Measurements from ENCODE around the gene RNF222.
A peak's percentile ranks its signal among the peaks of the same experiment; 100 is the strongest.
"Not testable (repeated sequence)": the region's sequence is repeated elsewhere in the genome, so short reads cannot be mapped to it uniquely, and the experiment has no call there.

The RNF222 gene

DNA sequence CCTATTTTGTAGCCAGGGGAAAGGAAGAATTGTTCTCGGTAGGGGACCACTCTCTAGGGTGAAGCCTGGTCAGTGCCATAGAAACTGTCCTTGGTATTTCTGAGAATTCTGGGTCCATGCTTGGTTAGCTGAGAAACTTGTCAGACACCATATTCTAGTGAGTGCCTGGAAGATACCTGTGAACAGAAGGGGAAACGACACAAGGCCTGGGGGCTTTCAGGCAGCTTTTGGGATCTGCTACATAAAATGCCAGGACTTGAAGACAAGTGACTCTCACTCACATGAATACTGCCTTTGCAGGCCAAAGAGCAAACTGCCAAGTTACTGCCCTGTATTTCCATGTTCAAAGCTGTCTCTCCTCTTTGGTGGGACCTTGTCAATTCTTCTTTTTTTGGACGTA lies 39.7 kb downstream of the RNF222 start:
- TF ChIP-seq EZH2 (IDR thresholded peaks at IDR 0.05): no peak
- TF ChIP-seq POLR2AphosphoS5 (IDR thresholded peaks at IDR 0.05; ENCODE audit: borderline replicate concordance, low read depth, low read length): no peak
- no peak for TF ChIP-seq FOXP2 (optimal IDR thresholded peaks at IDR 0.05; ENCODE audit: control extremely low read depth, extremely low read length, insufficient read depth)
- Histone ChIP-seq H3K27ac (no peak overlapping the region), H3K9me3 (ENCODE audit: low read depth, low read length) (no peaks in the 10 kb centered on the region)

DNA sequence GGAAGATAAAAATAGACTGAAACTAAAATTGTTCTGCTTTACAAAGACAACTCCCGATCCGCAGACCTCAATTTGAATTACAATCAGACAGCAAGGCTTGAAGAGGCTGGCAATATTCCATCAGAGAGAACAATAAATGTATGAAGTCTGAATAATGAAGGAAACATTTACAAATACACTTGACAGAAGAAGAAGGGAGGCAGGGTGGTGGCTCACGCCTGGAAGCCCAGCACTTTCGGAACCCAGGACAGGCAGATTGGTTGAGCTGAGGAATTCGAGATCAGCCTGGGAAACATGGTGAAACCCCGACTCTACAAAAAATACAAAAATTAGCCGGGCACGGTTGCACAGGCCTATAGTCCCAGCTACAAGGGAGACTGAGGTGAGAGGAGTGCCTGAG lies 43.4 kb downstream of the RNF222 start:
- no peak overlapping the region for H3K4me3 ChIP-seq
- DNase-seq (ENCODE audit: low read depth, low spot score): no peak
- no peak for TF ChIP-seq FOXP2 (optimal IDR thresholded peaks at IDR 0.05; ENCODE audit: control extremely low read depth, extremely low read length, insufficient read depth)
- no peaks in the 10 kb centered on the region for H3K36me3 ChIP-seq (ENCODE audit: insufficient read depth, low read length)
- H3K9me3 ChIP-seq (ENCODE audit: low read depth, low read length): no peaks in the 10 kb centered on the region
- H3K9ac ChIP-seq (ENCODE audit: insufficient read length): peak overlapping the region; percentile 26
- H3K27ac ChIP-seq: no peak overlapping the region

More for the DNA sequence above, 39.7 kb downstream of the RNF222 start:
- no peak for DNase-seq (ENCODE audit: low read depth, low spot score)
- Histone ChIP-seq H3K9ac (ENCODE audit: insufficient read length) (no peak overlapping the region), H3K36me3 (ENCODE audit: insufficient read depth, low read length) (no peaks in the 10 kb centered on the region), H3K4me3 (no peak overlapping the region)

DNA sequence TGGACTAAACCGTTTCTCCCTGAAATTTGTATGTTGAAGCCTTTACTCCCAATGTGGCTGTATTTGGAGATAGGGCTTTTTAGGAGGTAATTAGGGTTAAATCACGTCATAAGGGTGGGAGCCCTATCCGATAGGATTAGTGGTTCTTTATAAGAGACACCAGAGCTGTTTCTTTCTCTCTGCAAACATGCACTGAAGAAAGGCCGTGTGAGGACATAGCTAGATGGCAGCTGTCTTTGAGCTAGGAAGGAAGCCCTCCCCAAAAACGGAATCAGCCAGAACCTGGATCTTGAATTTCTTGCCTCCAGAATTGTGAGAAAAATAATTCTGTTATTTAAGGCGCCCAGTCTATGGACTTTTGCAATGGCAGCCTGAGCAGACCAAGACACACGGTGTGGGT lies 43.9 kb downstream of the RNF222 start:
- no peaks in the 10 kb centered on the region for H3K36me3 ChIP-seq (ENCODE audit: insufficient read depth, low read length)
- no peak for DNase-seq (ENCODE audit: low read depth, low spot score)
- no peak overlapping the region for H3K4me3 ChIP-seq
- peak overlapping the region; percentile 26 for H3K9ac ChIP-seq (ENCODE audit: insufficient read length)
- no peaks in the 10 kb centered on the region for H3K9me3 ChIP-seq (ENCODE audit: low read depth, low read length)
- TF ChIP-seq POLR2AphosphoS5 (IDR thresholded peaks at IDR 0.05; ENCODE audit: borderline replicate concordance, low read depth, low read length) (no peak), EZH2 (IDR thresholded peaks at IDR 0.05) (no peak), FOXP2 (optimal IDR thresholded peaks at IDR 0.05; ENCODE audit: control extremely low read depth, extremely low read length, insufficient read depth) (no peak)
- H3K27ac ChIP-seq: no peak overlapping the region

DNA sequence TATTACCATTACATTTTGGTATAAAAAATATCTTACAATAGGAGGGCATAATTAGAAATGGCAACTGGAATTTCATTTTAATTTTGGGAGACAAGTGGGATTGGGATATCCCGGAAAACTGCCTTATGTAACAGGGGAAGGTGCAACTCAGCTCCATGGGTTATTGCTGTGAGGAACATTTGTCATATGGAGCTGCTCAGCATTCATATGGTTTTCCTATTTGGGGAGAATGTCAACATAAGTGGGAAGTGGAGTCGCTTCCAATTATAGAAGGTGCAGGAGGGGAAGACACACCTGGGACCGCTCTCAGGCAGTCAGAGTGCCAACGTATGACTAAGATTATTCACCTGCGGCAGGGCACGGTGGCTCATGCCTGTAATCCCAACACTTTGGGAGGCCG lies 47.3 kb downstream of the RNF222 start:
- Histone ChIP-seq H3K9me3 (ENCODE audit: low read depth, low read length) (no peaks in the 10 kb centered on the region), H3K9ac (ENCODE audit: insufficient read length) (no peak overlapping the region), H3K27ac (no peak overlapping the region), H3K36me3 (ENCODE audit: insufficient read depth, low read length) (no peaks in the 10 kb centered on the region), H3K4me3 (no peak overlapping the region)
- TF ChIP-seq POLR2AphosphoS5 (IDR thresholded peaks at IDR 0.05; ENCODE audit: borderline replicate concordance, low read depth, low read length) (no peak), FOXP2 (optimal IDR thresholded peaks at IDR 0.05; ENCODE audit: control extremely low read depth, extremely low read length, insufficient read depth) (no peak), EZH2 (IDR thresholded peaks at IDR 0.05) (no peak)
- DNase-seq (ENCODE audit: low read depth, low spot score): no peak

DNA sequence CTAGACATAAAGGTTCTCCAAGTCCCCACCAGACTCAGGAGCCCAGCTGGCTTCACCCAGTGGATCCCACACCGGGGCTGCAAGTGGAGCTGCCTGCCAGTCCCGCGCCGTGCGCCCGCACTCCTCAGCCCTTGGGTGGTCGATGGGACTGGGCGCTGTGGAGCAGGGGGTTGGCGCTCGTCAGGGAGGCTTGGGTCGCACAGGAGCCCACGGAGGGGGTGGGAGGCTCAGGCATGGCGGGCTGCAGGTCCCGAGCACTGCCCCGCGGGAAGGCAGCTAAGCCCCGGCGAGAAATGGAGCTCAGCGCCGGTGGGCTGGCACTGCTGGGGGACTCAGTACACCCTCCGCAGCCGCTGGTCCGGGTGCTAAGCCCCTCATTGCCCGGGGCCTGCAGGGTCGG lies 50.6 kb downstream of the RNF222 start:
- not testable (repeated sequence) for H3K27ac ChIP-seq; H3K9ac ChIP-seq (ENCODE audit: insufficient read length); H3K36me3 ChIP-seq (ENCODE audit: insufficient read depth, low read length); DNase-seq (ENCODE audit: low read depth, low spot score); H3K9me3 ChIP-seq (ENCODE audit: low read depth, low read length); H3K4me3 ChIP-seq

DNA sequence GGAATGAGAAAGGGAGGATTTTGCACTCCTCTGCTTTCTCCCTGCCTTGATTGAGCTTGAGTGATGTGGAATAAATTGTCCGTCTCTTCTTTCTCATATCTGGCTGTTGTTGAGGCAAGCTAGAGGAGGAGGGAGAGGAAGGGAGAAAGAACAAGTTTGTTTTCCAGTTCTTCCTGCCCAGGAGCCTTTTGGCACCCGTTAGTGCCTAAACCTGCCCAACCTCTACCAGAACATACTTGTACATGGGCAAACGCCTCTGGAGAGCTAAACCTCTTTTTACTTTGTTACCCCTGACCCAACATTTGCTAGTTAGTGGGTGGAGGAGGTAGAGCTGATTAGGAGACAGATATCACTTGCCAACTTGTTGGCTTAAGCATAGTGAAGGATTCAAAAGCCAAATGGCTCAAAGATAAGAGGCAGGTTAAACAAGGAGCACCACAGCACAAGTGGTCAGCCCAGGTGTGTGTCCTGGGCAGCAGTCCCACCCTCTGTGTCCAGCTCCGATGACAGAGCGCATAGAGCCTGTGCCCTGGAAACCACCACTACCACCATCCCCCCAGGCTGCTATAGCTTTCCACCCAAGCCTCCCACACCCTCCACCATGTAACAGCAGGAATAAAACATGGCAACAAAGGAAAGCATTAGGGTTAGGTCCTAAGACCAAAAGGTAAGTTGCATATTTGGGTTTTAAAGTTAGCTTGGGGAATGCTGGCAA lies 51.5 kb downstream of the RNF222 start:
- Histone ChIP-seq H3K9ac (ENCODE audit: insufficient read length) (no peak overlapping the region), H3K27ac (no peak overlapping the region), H3K9me3 (ENCODE audit: low read depth, low read length) (no peaks in the 10 kb centered on the region), H3K4me3 (no peak overlapping the region), H3K36me3 (ENCODE audit: insufficient read depth, low read length) (no peaks in the 10 kb centered on the region)
- TF ChIP-seq POLR2AphosphoS5 (IDR thresholded peaks at IDR 0.05; ENCODE audit: borderline replicate concordance, low read depth, low read length): no peak
- TF ChIP-seq EZH2 (IDR thresholded peaks at IDR 0.05): no peak
- TF ChIP-seq FOXP2 (optimal IDR thresholded peaks at IDR 0.05; ENCODE audit: control extremely low read depth, extremely low read length, insufficient read depth): no peak
- no peak for DNase-seq (ENCODE audit: low read depth, low spot score)

DNA sequence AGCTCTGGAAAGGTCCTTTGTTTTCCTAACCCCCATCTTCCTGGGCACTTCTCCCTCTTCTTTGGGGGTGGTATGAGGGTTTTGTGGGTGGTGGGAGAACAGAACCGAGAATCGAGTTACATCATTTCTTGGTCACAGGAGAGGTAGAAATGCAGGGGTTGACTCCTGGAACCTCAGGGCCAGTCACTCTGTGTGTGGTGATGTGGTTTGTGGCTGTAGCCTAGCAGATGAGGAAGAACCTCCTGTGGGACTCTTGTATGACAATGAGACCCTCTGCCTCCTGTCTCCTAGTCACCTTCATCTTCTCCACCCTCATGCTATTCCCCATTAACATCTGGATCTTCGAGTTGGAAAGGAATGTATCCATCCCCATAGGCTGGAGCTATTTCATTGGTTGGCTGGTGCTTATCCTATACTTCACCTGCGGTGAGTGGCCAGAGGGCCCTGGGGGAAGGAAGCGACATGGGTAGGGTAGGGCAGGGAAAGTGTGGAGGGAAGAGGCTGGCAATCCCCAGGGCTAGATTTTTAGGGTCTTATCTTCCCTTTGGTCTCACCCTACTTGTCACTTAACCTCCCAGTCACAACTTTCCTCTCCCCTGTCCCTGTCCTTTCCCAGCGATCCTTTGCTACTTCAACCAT lies 52.5 kb downstream of the RNF222 start:
- no peaks in the 10 kb centered on the region for H3K9me3 ChIP-seq (ENCODE audit: low read depth, low read length)
- H3K36me3 ChIP-seq (ENCODE audit: insufficient read depth, low read length): no peaks in the 10 kb centered on the region
- TF ChIP-seq FOXP2 (optimal IDR thresholded peaks at IDR 0.05; ENCODE audit: control extremely low read depth, extremely low read length, insufficient read depth): no peak
- no peak for TF ChIP-seq POLR2AphosphoS5 (IDR thresholded peaks at IDR 0.05; ENCODE audit: borderline replicate concordance, low read depth, low read length)
- no peak for TF ChIP-seq EZH2 (IDR thresholded peaks at IDR 0.05)
- H3K4me3 ChIP-seq: no peak overlapping the region
- no peak for DNase-seq (ENCODE audit: low read depth, low spot score)
- H3K9ac ChIP-seq (ENCODE audit: insufficient read length): no peak overlapping the region
- no peak overlapping the region for H3K27ac ChIP-seq

DNA sequence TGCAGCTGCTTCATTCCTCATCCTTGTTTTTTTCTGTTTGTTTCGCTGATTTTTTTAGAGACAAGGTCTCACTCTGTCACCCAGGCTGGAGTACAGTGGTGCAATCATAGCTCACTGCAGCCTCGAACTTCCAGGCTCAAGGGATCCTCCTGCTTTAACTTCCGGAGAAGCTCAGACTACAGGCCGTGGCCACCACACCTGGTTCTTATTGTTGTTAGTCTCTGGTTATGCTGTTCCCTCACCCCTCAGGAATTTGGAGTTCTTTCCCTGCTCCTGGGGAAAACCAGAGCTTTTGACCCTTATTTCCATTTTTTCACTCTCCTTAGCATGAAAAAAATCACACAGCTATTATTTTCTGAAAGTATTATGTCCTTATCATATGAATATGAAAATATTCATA lies 56.2 kb downstream of the RNF222 start:
- Histone ChIP-seq H3K4me3 (no peak overlapping the region), H3K27ac (no peak overlapping the region), H3K9ac (ENCODE audit: insufficient read length) (no peak overlapping the region), H3K9me3 (ENCODE audit: low read depth, low read length) (no peaks in the 10 kb centered on the region), H3K36me3 (ENCODE audit: insufficient read depth, low read length) (no peaks in the 10 kb centered on the region)
- TF ChIP-seq POLR2AphosphoS5 (IDR thresholded peaks at IDR 0.05; ENCODE audit: borderline replicate concordance, low read depth, low read length): no peak
- no peak for TF ChIP-seq FOXP2 (optimal IDR thresholded peaks at IDR 0.05; ENCODE audit: control extremely low read depth, extremely low read length, insufficient read depth)
- TF ChIP-seq EZH2 (IDR thresholded peaks at IDR 0.05): no peak
- DNase-seq (ENCODE audit: low read depth, low spot score): no peak
